ENCODE data around the gene WNT4.

The WNT4 gene

GRCh38 chr1:22128392-22128791 lies 14.5 kb downstream of the WNT4 start:
- DNase-seq, result no peak

DNA sequence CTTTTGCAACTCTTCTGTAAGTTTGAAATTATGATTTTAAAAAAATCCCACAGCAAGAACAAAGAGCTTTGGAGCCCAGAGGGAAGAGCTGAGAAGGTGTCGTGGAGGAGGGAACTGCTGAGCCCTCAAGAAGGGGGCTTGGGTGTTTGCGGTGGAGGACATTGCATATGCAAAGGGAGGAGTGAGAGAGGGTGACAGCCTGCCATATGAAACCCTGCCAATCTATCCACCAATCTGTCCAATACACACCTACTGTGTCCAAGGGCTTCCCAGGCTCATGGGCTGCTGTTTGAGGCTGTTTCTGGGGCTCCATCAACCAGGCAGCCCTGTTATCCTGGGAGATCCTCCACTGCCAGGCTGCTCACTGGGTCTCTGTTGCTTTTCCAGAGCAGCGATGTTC lies 15.2 kb downstream of the WNT4 start:
- DNase-seq, result no peak

GRCh38 chr1:22127248-22127647 lies 15.6 kb downstream of the WNT4 start:
- no peak for DNase-seq

- no peak for DNase-seq
Observed at GRCh38 chr1:22126531-22126930, 16.4 kb downstream of the WNT4 start.

- DNase-seq, result no peak
Observed at GRCh38 chr1:22124592-22125229, 18.2 kb downstream of the WNT4 start.

- no peak for DNase-seq
Observed at GRCh38 chr1:22123901-22124404, 18.9 kb downstream of the WNT4 start.

GRCh38 chr1:22123071-22123390 lies 19.9 kb downstream of the WNT4 start:
- no peak for DNase-seq

- no peak for DNase-seq
Observed at GRCh38 chr1:22122273-22123070, 20.4 kb downstream of the WNT4 start.

GRCh38 chr1:22121421-22121911 lies 21.4 kb downstream of the WNT4 start:
- peak; percentile 31 for DNase-seq

- no peak for DNase-seq
Observed at GRCh38 chr1:22120469-22120790, 22.5 kb downstream of the WNT4 start.

DNA sequence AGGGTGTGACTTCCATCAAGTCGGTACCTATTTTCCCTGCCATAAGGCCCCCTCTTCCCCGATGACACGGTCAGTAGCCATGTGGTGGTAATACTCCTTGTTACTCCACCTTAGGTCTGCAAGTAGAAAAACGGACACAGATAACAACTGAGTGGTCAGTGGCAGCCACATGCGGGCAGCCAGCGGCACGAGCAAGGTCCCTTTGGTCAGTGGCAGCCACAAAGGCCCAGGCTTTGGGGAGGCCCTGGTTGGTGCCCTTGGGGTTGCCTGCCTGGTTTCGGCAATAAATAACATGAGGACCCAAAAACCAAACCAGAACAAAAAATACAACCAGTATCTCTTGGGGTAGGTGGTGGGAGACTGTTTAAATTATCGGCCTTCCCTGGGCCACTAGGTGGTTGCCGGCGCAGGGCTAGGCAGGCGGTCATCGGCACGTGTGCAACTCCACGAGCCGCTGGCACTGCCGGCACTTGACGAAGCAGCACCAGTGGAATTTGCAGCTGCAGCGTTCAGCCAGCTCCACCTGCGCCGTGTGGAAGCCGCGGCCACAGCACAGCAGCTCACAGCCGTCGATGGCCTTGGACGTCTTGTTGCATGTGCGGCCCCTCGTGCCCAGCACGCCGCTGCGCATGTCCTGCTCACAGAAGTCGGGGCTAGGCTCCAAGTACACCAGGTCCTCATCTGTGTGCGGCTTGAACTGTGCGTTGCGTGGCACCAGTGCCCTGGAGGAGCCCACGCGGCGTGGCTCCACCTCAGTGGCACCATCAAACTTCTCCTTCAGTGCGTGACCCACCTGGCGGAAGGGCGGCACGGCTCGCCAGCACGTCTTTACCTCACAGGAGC lies 23.1 kb downstream of the WNT4 start:
- DNase-seq, result no peak

DNA sequence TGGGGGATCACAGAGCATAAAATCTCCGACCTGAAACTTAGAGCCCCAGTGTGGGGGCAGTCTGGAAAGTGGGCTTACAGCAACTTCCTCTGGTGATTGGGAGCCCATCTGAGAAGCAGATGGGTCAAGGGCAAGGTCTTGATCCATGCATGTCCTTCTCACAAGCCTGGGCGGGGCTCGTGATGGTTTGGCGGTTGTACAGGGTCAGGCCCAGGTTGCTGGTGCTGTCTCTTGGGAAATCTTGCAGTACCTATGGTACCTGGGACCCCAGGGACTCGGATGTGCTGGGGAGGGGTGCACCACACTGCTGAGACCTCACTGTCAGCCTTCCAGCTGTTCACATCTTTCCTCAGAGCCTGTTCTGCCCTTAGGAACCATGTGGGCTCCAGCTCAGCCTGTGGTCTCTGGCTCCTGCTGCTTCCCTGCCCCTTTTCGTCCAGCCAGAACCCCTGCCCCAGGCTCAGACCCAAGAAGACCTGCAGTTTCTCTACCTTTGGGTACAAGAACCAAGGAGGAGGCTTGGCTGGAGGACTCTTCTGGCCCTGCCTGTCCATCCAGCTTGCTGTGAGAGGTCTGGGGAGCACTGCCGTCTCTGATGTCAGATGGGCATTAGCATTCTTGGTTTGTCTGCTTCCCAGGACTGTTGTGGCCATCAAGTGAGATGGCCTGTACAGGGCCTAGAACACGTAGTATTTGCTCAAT lies 24.5 kb downstream of the WNT4 start:
- DNase-seq, result no peak

DNA sequence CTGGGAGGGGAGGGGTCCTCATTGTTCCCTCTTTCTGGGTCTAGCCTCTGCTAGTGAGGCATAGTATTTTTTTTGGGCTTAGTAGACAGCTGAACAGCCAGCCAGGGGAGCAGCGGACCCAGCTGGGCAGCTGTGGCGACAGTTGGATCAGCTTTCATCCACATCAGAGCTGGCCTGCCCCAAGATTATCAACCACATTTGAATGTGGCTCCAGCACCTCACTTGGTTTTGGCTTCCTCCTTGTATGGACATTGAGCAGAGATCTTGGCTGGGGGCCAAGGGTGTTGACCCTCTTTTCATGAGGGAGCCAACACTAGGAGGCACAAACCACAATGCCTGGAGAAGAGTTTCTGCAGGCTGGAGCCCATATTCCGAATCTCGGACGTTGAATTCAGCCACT lies 25.0 kb downstream of the WNT4 start:
- DNase-seq, result no peak

DNA sequence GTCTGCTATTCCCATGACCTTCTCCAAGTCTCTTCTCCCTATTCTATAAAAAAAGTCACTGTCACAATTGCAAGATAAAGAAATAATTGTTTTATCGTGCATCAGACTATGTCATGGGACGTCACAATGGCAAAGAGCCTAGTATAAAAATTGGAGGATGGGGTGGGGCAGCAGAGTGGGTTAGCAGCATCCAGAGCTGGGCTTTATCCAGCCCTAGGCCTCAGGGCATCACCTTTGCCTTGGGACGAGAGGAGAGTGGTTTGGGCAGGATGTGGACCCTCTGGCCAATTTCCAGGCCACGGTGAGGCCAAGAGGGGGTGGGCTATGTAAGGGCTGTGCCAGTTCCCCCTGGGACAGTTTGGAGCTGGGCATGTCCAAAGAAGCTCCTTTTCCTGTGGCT lies 25.7 kb downstream of the WNT4 start:
- DNase-seq, result no peak

- DNase-seq, result no peak
Observed at GRCh38 chr1:22115286-22115685, 27.6 kb downstream of the WNT4 start.

- no peak for DNase-seq
Observed at GRCh38 chr1:22114083-22115012, 28.5 kb downstream of the WNT4 start.

DNA sequence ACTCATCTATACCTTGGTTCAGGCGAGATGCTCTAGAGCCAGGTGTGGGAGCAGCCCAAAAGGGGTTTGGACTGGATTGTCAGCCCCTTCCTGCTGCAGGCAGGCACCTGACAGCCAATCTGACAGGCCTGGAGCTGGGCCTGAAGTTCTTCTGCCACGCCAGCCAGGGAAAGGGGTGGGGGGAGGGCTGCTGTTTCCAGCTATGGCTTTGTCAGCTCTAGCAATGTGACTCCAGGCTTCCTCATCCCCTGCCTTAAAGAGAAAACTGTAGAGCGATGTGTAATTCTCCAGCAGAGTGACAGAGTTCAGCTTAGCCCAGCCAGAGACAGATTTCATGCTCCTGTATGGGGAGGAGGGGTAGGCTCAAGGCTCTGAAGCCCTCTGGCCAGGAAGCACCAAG lies 30.3 kb downstream of the WNT4 start:
- no peak for DNase-seq

- no peak for DNase-seq
Observed at GRCh38 chr1:22111620-22112019, 31.3 kb downstream of the WNT4 start.

DNA sequence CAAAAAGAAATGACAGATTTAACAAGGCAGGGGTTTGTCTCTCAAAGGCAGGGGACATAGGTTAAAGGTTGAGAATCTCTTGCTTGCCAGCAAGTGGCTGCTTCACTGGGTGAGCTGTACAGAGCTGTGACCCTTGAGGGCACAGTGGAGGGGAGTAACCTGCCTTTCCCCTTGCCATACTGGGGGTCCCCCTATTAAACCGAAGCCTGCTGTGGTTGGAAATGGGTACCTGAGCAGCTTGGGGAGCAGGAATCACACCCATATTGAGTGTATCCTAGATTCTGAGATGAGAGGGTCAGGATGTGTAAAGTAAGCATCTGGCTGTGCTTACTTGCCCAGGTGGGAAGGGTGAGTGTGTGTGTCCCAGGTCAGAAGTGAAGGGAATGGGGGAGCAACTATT lies 31.8 kb downstream of the WNT4 start:
- no peak for DNase-seq

DNA sequence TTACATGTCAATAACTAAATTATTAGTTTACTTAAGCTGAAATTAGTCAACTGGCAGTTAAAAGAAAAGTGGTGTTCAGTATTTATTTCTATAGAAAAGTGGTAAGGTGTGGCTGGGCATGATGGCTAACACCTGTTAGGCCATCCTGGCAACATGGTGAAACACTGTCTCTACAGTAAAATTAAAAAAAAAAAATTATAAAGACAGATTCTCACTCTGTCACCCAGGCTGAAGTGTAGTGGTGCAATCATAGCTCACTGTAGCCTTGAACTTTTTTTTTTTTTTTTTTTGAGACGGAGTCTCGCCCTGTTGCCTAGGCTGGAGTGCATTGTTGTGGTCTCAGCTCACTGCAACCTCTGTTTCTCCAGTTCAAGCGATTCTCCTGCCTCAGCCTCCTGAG lies 32.9 kb downstream of the WNT4 start:
- no peak for DNase-seq

DNA sequence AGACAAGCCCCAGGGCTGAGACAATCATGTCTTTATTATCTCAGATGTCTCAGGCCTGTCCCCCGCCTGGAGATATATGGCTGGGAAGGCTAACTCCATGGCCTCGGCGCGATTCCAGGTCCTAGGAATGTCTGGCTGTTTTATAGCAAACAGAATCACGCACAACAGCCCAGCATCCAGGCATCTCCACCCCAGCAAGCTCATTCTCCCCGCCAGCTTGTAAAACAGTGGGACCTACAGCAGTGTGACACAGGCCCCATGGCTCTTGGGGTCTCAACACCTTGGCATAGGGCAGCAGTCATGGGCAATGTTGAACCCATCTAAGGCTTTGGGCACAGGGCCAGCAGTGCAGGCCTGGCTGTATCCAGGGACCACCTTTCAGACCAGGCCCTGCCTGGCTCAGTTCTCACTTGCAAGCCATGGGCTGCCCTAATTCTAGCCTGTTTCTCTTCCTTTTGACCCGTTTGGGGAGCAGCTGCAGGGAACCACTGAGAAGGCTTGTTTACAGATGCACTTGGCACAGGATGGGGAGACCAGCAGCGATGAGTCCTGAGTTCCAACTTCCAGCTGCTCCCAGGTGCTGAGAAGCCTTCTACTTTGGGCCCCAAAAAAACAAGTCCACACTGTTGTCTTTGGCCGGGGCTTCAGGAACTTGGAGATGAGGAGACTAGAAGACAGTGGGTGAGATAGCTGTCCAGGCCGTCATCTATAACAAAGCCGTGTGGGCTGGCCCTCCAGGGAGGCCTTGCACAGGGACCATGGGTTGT lies 34.4 kb downstream of the WNT4 start:
- DNase-seq, result no peak

Data from NCI-H345 (cell line).